ENCODE measurements around the gene NKAIN2.

Gene NKAIN2

DNA sequence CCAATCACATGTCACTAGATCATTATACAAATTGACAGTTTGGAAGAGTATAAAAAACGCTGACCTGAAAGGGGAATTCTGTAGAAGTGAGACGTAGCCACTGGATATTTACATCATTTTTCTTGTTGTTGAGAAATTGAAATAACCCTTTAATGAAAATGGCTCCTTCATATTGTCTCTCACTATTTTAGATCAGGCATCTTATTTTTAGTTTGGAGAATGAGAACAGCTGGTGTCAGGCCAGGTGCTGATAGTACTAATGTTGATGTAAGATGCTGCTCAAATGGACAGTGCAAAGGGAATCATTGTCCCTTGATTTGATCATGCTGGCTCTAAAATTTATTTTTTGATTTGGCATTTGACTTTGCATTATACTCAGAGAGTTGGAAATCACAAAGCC is 17.4 kb downstream of the NKAIN2 start:
- TF ChIP-seq, protein P1, sequence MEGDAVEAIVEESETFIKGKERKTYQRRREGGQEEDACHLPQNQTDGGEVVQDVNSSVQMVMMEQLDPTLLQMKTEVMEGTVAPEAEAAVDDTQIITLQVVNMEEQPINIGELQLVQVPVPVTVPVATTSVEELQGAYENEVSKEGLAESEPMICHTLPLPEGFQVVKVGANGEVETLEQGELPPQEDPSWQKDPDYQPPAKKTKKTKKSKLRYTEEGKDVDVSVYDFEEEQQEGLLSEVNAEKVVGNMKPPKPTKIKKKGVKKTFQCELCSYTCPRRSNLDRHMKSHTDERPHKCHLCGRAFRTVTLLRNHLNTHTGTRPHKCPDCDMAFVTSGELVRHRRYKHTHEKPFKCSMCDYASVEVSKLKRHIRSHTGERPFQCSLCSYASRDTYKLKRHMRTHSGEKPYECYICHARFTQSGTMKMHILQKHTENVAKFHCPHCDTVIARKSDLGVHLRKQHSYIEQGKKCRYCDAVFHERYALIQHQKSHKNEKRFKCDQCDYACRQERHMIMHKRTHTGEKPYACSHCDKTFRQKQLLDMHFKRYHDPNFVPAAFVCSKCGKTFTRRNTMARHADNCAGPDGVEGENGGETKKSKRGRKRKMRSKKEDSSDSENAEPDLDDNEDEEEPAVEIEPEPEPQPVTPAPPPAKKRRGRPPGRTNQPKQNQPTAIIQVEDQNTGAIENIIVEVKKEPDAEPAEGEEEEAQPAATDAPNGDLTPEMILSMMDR (IDR thresholded peaks at IDR 0.05; ENCODE audit: low read depth, low read length, missing control alignments): no peak
- H3K4me3 ChIP-seq (ENCODE audit: low read depth, low read length): no peak overlapping the region
- DNase-seq (ENCODE audit: low read depth): no peak

DNA sequence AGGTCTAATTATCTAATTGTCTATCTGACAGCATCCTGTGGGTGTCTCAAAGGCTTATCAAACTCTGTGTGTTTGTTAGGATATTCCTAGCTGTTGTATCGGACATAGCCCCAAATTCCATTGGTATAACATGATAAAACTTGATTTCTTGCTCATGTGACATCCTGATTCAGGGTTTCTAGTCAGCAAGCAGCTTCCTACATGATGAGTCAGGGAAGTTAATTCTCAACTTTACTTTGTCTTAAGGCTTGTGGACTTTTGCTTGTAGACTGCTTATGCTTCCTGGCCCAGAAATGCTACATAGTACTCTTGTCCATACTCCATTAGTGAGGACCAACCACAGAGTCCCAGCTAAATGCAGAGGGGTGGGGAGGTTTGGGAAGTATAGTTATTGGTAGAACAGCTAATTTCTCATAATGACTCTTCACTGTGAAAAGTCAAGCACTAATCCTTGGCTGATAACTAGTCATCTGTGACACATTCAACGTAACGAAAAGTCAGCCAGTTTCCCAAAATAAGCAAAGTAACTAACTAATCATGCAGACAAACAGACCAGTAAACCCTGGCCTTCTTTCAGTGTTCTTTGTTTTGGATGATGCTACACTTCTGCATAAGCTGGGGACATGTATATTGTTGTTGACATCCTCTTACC is 25.8 kb downstream of the NKAIN2 start:
- H3K4me3 ChIP-seq (ENCODE audit: low read depth, low read length): no peak overlapping the region
- TF ChIP-seq, protein P1 (IDR thresholded peaks at IDR 0.05; ENCODE audit: low read depth, low read length, missing control alignments): no peak
- DNase-seq (ENCODE audit: low read depth): no peak

GRCh38 chr6:123830120-123830519 is 26.5 kb downstream of the NKAIN2 start:
- DNase-seq (ENCODE audit: low read depth): no peak
- TF ChIP-seq, protein P1 (IDR thresholded peaks at IDR 0.05; ENCODE audit: low read depth, low read length, missing control alignments): no peak
- no peak overlapping the region for H3K4me3 ChIP-seq (ENCODE audit: low read depth, low read length)

- H3K4me3 ChIP-seq (ENCODE audit: low read depth, low read length): no peak overlapping the region
- DNase-seq (ENCODE audit: low read depth): no peak
- TF ChIP-seq, protein P1 (IDR thresholded peaks at IDR 0.05; ENCODE audit: low read depth, low read length, missing control alignments): no peak
Observed at GRCh38 chr6:123838505-123839234, 35.0 kb downstream of the NKAIN2 start.

- no peak for DNase-seq (ENCODE audit: low read depth)
- TF ChIP-seq, protein P1 (IDR thresholded peaks at IDR 0.05; ENCODE audit: low read depth, low read length, missing control alignments): no peak
Observed at GRCh38 chr6:123841067-123841896, 37.6 kb downstream of the NKAIN2 start.

GRCh38 chr6:123844011-123844410 is 40.3 kb downstream of the NKAIN2 start:
- TF ChIP-seq, protein P1 (IDR thresholded peaks at IDR 0.05; ENCODE audit: low read depth, low read length, missing control alignments): no peak
- H3K4me3 ChIP-seq (ENCODE audit: low read depth, low read length): no peak overlapping the region
- no peak for DNase-seq (ENCODE audit: low read depth)

More at GRCh38 chr6:123841067-123841896, 37.6 kb downstream of the NKAIN2 start:
- H3K4me3 ChIP-seq (ENCODE audit: low read depth, low read length): no peak overlapping the region
